Measurements from ENCODE around the gene MCM3AP. TPM values are rescaled to one million over a fixed set of nuclear protein-coding genes. Genes with fewer than 3 reads are reported as not detected.

The MCM3AP gene
- total RNA-seq, 1 experiment from 2014 or later: 57.8 TPM

DNA sequence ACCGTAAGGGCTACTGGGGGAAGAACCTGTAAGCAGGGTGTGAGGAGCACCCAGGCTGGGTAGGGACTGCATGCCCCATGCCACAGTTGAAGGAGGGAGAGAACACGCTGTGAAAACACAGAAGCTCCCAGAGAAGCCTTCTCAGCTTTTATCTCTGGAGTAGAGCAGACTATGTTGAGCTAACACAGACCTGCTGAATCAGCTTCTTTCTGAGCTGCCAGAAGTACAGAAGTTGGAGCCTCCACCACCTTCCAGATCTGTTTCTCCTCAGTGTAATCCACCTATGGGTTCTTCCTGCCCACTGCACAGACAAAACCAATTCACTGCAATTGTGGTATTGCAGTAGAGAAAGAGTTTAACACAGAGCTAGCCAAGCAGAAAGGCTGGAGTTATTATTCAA, 6.2 kb upstream of the MCM3AP start:
- no TSS peak for BruUV-seq (replicated peaks)
- 0 out of 2 replicates have a peak, but pooled peaks cover 6% of the 10 kb centered on the region for H3K4me1 ChIP-seq (replicated peaks; ENCODE audit: insufficient read depth)
- no peaks in the 10 kb centered on the region for H3K9me2 ChIP-seq (ENCODE audit: insufficient read depth)
- DNase-seq: no peak
- H3K4me2 ChIP-seq: no peak overlapping the region
- H2AFZ ChIP-seq: no peak overlapping the region
- no peaks in the 10 kb centered on the region for H3K79me2 ChIP-seq (ENCODE audit: low read depth)
- no peak overlapping the region for H3K4me3 ChIP-seq
- H3F3A ChIP-seq (ENCODE audit: insufficient read depth, low read depth): peaks cover 8% of the 10 kb centered on the region; the same call in 1 of the 2 replicates
- H4K20me1 ChIP-seq (ENCODE audit: insufficient read depth): no peaks in the 10 kb centered on the region
- H3K27ac ChIP-seq: no peak overlapping the region
- no peaks in the 10 kb centered on the region for H3K27me3 ChIP-seq (ENCODE audit: insufficient read depth, low read depth)
- ChIA-PET POLR2A (ENCODE audit: unreplicated experiment) (no interaction called here), CTCF (no interaction called here)
- no peaks in the 10 kb centered on the region; the same call in 1 of the 2 replicates for H3K36me3 ChIP-seq (ENCODE audit: low read depth)
- intact Hi-C loops (cut with micrococcal nuclease; ENCODE audit: unreplicated experiment): no loop called here
- no peaks in the 10 kb centered on the region for H3K9me3 ChIP-seq (ENCODE audit: insufficient read depth, low read depth)
- TF ChIP-seq EZH2 (IDR thresholded peaks at IDR 0.05; ENCODE audit: low read depth) (no peak), CTCF (conservative IDR thresholded peaks at IDR 0.05) (no peak)

DNA sequence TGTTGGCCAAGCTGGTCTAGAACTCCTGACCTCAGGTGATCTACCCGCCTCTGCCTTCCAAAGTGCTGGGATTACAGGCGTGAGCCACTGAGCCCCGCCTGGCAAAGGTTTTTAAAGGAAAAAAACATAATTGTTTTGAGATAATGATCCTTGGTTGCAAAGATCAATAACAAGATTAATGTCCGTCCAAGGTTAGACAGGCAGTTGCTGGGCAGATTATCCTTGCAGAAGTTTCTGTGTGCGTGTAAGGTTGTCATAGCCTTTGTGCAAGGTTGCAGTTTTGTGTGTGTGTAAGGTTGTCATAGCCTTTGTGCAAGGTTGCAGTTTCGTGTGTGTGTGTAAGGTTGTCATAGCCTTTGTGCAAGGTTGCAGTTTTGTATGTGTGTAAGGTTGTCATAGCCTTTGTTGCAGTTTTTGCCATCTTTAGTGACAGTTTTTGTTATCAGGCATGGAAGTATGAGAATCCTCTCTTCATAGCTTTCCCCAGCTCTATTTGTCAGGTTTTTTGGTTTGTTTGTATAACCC, 4.3 kb upstream of the MCM3AP start:
- Histone ChIP-seq H3K36me3 (ENCODE audit: low read depth) (no peaks in the 10 kb centered on the region; the same call in 1 of the 2 replicates), H3K4me2 (no peak overlapping the region), H3F3A (ENCODE audit: insufficient read depth, low read depth) (peaks cover 17% of the 10 kb centered on the region; the same call in 1 of the 2 replicates), H3K4me3 (no peak overlapping the region), H2AFZ (no peak overlapping the region), H3K27ac (no peak overlapping the region), H3K4me1 (replicated peaks; ENCODE audit: insufficient read depth) (peaks cover 12% of the 10 kb centered on the region), H3K27me3 (ENCODE audit: insufficient read depth, low read depth) (no peaks in the 10 kb centered on the region), H3K9me2 (ENCODE audit: insufficient read depth) (no peaks in the 10 kb centered on the region), H4K20me1 (ENCODE audit: insufficient read depth) (peaks cover 6% of the 10 kb centered on the region; the same call in 1 of the 2 replicates), H3K79me2 (ENCODE audit: low read depth) (peaks cover 9% of the 10 kb centered on the region), H3K9me3 (ENCODE audit: insufficient read depth, low read depth) (no peaks in the 10 kb centered on the region)
- CTCF ChIA-PET: interaction anchor here (0.6 kb wide), 1 partner anchor 136 kb away, joined by 3 read pairs; no protein-coding TSS in a partner anchor
- no peak for TF ChIP-seq EZH2 (IDR thresholded peaks at IDR 0.05; ENCODE audit: low read depth)
- no peak for TF ChIP-seq CTCF (conservative IDR thresholded peaks at IDR 0.05)
- POLR2A ChIA-PET (ENCODE audit: unreplicated experiment): interaction anchor here (0.5 kb wide), 1 partner anchor 10 kb away, joined by 3 read pairs; no protein-coding TSS in a partner anchor
- intact Hi-C loops (cut with micrococcal nuclease; ENCODE audit: unreplicated experiment): loop anchor here (10.0 kb wide), 1 partner anchor 145 kb away; no protein-coding TSS in a partner anchor
- DNase-seq: no peak
- BruUV-seq (replicated peaks): no TSS peak

DNA sequence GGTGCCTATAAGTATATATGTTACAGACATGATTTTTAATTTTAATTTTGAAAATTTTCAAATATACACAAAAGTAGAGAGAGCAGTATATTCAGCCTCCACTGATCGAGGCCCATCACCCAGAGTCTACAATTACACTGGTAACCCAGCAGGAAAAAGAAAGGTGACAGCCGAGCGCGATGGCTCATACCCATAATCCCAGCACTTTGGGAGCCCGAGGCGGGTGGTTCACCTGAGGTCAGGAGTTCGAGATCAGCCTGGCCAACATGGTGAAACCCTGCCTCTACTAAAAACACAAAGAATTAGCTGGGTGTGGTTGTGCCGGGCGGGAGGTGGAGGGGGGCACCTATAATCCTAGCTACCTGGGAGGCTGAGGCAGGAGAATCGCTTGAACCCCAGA, 2.1 kb upstream of the MCM3AP start:
- Histone ChIP-seq H3K4me3 (peak overlapping the region; percentile 69; the same call in 1 of the 2 replicates), H3K36me3 (ENCODE audit: low read depth) (no peaks in the 10 kb centered on the region; the same call in 1 of the 2 replicates), H3K4me2 (peak overlapping the region; percentile 94), H2AFZ (no peak overlapping the region), H3K9me3 (ENCODE audit: insufficient read depth, low read depth) (no peaks in the 10 kb centered on the region), H3F3A (ENCODE audit: insufficient read depth, low read depth) (peaks cover 17% of the 10 kb centered on the region; the same call in 1 of the 2 replicates), H3K9me2 (ENCODE audit: insufficient read depth) (no peaks in the 10 kb centered on the region), H3K79me2 (ENCODE audit: low read depth) (peaks cover 30% of the 10 kb centered on the region), H4K20me1 (ENCODE audit: insufficient read depth) (peaks cover 8% of the 10 kb centered on the region; the same call in 1 of the 2 replicates), H3K27ac (no peak overlapping the region), H3K27me3 (ENCODE audit: insufficient read depth, low read depth) (no peaks in the 10 kb centered on the region), H3K4me1 (replicated peaks; ENCODE audit: insufficient read depth) (peaks cover 29% of the 10 kb centered on the region)
- no TSS peak for BruUV-seq (replicated peaks)
- CTCF ChIA-PET: interaction anchor here (0.6 kb wide), 1 partner anchor 13 kb away, joined by 5 read pairs; no protein-coding TSS in a partner anchor
- intact Hi-C loops (cut with micrococcal nuclease; ENCODE audit: unreplicated experiment): loop anchor here (10.0 kb wide), 1 partner anchor 143 kb away; no protein-coding TSS in a partner anchor
- no peak for DNase-seq
- POLR2A ChIA-PET (ENCODE audit: unreplicated experiment): no interaction called here
- TF ChIP-seq EZH2 (IDR thresholded peaks at IDR 0.05; ENCODE audit: low read depth) (no peak), CTCF (conservative IDR thresholded peaks at IDR 0.05) (no peak)
